EH (cell line): ENCODE results near the gene AGAP5.

Experiments
- DNase-seq: peaks from one replicate; pipeline ENCODE4 v3.0.0-alpha.2; 2015; ENCODE audit warnings: low read depth

Gene AGAP5

DNA sequence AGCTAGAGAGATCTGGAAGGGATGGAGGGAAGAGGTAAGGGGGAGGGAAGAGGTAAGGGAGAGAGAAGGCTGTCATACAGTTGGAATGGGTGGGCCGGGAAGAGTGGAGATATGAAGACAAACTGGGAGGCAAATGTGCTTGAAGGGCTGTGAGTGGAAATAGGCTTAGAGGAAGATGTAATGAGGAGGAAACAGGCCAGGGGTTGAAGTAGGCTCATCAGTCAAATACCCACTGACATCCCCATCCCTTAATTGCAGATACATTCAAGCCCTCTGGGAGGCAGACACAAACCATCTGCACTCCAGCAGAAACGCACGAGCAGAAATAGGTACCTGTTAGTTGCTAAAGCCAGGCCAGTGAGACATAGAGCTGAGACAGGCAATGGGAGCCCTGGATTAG lies 44.2 kb downstream of the AGAP5 start:
- DNase-seq, result peak; percentile 41

- DNase-seq, result no peak
Observed at GRCh38 chr10:73653195-73653594, 44.7 kb downstream of the AGAP5 start.

- DNase-seq, result peak; percentile 89
Observed at GRCh38 chr10:73650537-73651331, 47.2 kb downstream of the AGAP5 start.

DNA sequence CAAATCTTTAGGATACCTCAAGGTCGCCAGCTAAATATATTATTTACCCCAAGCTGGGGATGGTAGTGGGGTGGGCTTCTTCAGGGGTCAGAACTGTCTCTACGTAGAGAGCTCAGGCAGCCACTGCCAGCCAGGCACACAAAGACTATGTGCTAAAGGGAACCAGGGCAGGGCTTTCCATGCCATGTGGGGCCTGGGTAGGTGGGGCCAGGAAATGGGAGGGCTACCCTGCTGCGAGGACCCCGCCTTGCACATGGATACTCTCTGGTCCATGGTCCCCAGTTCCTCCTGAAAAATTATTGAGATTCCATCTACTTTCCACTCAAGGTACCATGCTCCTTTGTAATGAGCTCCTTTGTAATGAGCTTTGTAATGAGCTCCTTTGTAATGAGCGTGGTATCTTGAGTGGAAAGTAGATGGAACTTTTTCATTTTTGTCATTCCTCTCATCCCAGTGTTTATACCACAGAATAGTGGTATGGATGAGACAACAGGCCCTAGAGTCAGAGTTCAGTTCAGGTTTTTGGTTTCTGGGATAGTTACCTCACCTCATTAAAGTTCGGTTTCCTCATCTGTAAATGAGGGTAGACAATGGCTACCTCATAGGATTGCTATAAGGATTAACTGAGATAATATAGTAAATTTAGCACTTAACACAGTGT lies 47.9 kb downstream of the AGAP5 start:
- DNase-seq, result peak; percentile 82

GRCh38 chr10:73648975-73649829 lies 48.7 kb downstream of the AGAP5 start:
- DNase-seq, result peak; percentile 70

DNA sequence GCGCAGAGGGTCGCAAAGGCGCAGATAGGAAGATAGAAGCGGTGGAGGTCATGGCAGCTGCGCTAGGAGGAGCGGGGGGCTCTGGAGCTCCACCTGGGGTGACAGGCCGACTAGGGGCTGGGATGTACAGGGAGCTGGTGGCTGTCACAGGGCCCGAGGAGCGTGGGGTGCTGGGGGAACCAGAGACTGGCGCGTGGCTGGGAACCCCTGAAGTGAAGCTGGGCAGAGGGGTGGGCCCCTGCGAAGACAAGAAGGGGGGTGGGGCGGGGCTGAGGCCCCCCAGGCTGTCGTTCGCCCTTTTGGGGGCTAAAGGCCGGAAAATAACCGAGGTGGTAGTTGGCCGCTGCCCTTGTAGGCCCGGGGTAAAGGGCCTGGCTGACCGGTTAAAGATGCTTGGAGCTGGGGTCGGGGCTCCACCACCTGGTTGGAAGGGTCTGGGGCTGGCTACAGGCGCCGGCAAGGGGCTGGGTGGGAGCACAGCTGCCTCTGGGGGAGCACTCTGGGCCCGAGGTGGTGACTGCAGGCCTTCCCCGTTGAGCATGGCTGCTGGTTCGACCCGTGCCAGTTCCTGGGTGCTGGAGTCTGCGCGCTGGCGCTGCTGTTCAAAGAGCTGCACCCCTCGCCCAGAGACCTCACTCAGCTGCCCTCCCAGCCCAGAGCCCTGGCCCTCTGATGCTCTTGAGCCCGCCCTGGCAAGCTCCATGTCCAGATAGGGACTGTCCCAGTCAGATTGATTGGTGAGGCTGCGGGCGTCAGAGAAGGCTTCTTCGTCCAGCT lies 49.8 kb downstream of the AGAP5 start:
- DNase-seq, result no peak

DNA sequence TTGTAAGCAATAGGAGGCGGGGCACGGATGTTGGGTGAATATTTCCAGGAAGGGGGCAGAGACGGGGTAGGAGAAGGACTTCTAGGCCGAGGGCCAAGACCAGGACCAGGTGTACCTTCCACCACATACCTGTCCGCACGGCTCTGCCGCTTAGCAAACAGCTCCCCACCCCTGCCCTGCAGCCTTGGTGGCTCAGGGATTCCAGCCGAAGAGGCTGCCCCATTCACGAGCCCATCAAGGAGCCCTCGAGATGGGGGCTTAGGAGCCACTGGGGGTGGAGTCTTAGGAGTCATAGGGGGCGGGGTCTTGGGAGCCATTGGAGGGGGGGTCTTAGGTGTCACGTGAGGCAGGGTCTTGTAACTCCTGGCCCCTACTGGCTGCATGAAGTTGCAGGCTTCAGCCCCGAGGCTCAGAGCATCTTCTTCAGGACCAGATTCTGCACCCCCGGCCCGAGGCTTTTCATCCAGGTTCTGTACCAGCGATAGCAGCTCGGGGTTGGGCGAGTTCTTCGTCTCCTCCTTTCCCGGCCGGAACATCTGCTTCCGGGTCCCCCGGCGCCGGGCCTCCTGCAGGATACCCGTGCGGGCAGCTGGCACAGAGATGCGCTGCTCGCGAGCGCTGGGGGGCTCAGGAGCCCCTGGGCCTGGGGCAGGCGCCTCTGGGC lies 50.6 kb downstream of the AGAP5 start:
- no peak for DNase-seq

DNA sequence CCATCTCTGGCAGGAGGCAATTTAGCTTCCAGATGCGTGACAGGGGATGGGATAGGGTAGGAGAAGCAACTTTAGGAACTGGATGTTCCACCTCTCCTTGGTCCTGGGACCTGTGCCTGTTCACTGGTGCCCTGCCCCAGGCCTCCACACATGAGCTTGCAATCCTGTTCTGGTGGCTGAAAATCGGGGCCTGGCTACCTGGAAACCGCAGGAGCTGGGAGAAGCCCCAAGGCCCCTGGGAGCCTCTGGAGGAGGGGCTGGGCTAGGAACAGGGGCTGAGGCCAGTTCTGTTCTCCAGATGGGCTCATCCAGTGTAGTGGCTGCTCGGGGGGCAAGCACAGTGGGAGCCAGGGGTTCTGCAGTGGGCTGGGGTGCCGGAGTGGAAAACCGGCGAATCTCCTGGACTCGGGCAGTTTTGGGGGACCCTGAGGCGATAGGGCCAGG lies 51.3 kb downstream of the AGAP5 start:
- no peak for DNase-seq

GRCh38 chr10:73645251-73645650 lies 52.7 kb downstream of the AGAP5 start:
- DNase-seq, result no peak

GRCh38 chr10:73644767-73645166 lies 53.1 kb downstream of the AGAP5 start:
- DNase-seq, result no peak

- DNase-seq, result peak; percentile 77
Observed at GRCh38 chr10:73644015-73644743, 53.7 kb downstream of the AGAP5 start.

- no peak for DNase-seq
Observed at GRCh38 chr10:73643362-73643761, 54.5 kb downstream of the AGAP5 start.

GRCh38 chr10:73641328-73642060 lies 56.4 kb downstream of the AGAP5 start, which contains the start of gene MYOZ1:
MYOZ1 (minus strand) TSS chr10:73641474; CDS start chr10:73640017, 1,457 bp downstream.
- DNase-seq, result peak; percentile 82

DNA sequence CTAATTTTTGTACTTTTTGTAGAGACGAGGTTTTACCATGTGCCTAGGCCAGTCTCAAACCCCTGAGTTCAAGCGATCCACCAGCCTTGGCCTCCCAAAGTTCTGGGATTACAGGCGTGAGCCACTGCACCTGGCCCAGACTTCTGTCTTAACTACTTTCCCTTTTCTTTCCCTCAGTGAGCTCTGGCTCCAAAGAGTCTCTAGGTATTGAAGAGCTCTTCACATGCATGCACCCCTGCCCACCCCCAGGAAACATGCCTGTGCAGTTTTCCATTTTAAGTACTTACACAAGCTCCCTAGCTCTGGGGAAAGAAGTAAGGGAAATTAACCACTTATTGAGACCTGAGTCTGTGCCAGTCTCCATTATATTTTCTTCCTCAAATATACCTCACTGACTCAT lies 58.6 kb downstream of the AGAP5 start:
- no peak for DNase-seq

DNA sequence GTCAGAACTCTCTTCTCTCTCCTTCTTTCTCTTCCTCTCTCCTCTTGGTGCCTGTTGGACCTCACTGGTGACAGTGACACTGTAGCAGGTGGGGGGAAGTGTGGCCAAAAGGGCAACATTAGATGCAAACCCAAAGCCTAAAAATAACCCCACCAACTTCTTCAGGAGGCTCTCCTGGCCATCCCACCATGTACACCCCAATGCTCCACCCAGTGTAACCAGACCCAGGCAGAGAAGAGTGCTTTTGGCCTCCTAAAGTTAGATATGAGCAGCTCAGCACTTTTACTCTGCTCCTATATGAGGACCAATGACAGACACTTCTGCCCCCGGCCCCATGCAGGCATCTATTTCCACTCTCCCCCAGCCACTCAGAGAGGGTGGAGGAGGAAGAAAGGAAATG lies 62.1 kb downstream of the AGAP5 start:
- DNase-seq, result no peak

- DNase-seq, result no peak
Observed at GRCh38 chr10:73634421-73634820, 63.5 kb downstream of the AGAP5 start.

DNA sequence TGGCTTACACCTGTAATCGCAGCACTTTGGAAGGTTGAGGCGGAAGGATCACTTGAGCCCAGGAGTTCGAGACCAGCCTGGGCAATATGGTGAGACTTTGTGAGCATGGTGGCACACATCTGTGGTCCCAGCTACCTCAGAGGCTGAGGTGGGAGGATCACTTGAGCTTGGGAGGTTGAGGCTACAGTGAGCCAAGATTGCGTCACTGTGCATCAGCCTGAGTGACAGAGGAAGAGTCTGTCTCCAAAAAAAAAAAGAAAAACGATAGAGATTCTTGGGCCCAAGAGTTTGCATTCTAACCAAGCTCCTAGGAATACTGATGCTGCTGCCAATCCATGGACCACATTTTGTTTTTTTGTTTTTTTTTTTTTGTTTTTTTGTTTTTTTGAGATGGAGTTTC lies 68.7 kb downstream of the AGAP5 start:
- no peak for DNase-seq

GRCh38 chr10:73628405-73628804 lies 69.5 kb downstream of the AGAP5 start:
- no peak for DNase-seq

DNA sequence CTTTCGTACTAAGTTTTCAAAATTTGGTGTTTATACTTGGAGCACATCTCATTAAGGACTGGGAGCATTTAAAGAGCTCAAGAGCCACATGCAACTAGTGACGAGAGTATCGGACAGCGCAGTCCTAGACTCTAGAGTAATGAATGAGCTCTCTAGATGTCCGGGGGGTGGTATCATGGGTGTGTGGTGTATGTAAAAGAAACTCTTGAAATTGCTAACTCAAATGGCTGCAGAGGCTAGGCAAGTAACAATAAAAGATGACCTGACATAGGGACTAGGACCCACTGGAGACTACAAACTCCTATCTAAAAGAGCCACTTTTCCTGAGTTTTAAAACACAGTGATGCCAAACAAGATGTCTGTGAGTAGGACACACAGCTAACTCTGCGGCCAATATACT lies 70.6 kb downstream of the AGAP5 start:
- no peak for DNase-seq
